VCaP (cell line): ENCODE data around the gene C17orf78.

Experiments
- H3K27ac ChIP-seq: fragments of 450-650 bp; 2 replicates; pipeline ENCODE4 v1.5.1; 2017
- TF ChIP-seq, protein P1 (sequence below): fragments of 450-650 bp; conservative IDR thresholded peaks from 2 replicates; pipeline ENCODE4 v1.5.1; 2017; ENCODE audit warnings: mild to moderate bottlenecking, moderate library complexity

The C17orf78 gene

DNA sequence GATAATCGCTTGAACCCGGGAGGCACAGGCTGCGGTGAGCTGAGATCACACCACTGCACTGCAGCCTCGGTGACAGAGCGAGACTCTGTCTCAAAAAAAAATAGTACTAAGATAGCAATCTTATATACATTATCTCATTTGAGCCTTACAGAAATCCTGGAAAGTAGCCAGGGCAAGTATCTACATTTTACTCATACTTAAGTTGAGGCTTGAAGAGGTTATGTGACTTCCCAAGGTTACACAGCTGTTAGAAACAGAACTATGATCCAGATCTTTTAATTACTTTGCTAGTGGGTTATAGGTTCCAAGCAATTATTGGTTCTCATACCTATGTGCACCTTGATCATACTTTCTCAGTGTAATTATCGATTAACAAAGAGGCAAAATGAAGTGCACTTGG lies 15.4 kb downstream of the C17orf78 start:
- H3K27ac ChIP-seq = no peak overlapping the region
- TF ChIP-seq, protein P1, sequence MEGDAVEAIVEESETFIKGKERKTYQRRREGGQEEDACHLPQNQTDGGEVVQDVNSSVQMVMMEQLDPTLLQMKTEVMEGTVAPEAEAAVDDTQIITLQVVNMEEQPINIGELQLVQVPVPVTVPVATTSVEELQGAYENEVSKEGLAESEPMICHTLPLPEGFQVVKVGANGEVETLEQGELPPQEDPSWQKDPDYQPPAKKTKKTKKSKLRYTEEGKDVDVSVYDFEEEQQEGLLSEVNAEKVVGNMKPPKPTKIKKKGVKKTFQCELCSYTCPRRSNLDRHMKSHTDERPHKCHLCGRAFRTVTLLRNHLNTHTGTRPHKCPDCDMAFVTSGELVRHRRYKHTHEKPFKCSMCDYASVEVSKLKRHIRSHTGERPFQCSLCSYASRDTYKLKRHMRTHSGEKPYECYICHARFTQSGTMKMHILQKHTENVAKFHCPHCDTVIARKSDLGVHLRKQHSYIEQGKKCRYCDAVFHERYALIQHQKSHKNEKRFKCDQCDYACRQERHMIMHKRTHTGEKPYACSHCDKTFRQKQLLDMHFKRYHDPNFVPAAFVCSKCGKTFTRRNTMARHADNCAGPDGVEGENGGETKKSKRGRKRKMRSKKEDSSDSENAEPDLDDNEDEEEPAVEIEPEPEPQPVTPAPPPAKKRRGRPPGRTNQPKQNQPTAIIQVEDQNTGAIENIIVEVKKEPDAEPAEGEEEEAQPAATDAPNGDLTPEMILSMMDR = no peak

GRCh38 chr17:37392024-37392590 lies 16.3 kb downstream of the C17orf78 start:
- no peak overlapping the region for H3K27ac ChIP-seq
- TF ChIP-seq, protein P1 = no peak

DNA sequence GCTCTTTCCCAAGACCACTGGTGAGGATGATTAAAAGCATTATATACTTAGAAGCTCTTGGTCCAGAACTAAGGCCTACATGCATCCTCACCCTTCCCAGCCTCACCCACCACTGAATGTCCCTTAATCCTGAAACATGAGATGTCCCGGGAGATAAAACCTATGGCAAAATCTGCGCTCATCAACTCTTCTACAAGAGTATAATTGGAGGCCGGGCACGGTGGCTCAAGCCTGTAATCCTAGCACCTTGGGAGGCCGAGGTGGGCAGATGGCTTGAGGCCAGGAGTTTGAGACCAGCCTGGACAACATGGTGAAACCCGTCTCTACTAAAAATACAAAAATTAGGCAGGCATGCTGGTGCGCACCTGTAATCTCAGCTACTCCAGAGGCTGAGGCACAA lies 17.6 kb downstream of the C17orf78 start:
- no peak overlapping the region for H3K27ac ChIP-seq
- TF ChIP-seq, protein P1 = no peak

GRCh38 chr17:37399265-37399803 lies 23.5 kb downstream of the C17orf78 start:
- TF ChIP-seq, protein P1 = no peak
- H3K27ac ChIP-seq = no peak overlapping the region

- TF ChIP-seq, protein P1 = no peak
- H3K27ac ChIP-seq = no peak overlapping the region
Observed at GRCh38 chr17:37400505-37400904, 24.7 kb downstream of the C17orf78 start.

GRCh38 chr17:37405522-37405921 lies 29.7 kb downstream of the C17orf78 start:
- peak overlapping the region; percentile 94 for H3K27ac ChIP-seq

- H3K27ac ChIP-seq = peak overlapping the region; percentile 94
- TF ChIP-seq, protein P1 = no peak
Observed at GRCh38 chr17:37405955-37406634, 30.3 kb downstream of the C17orf78 start.
